Spleen (tissue), 7 donors: ENCODE data around the gene SOX9.

Source experiments
- POLR2AphosphoS5 ChIP-seq, 3 donors: sonication (generic); formaldehyde crosslinking; IDR thresholded peaks; one replicate each; pipeline ENCODE4 v1.5.1; 2017; ENCODE audit warnings: antibody characterized with exemption in 3 of 3
- TF ChIP-seq, protein P1 (sequence below), 11 experiments: fragments of 200-600 bp in 7 of 11; fragments of 450-650 bp in 4 of 11; sonication (generic) in 4 of 11; IDR thresholded peaks in 8 of 11; conservative IDR thresholded peaks in 3 of 11; 1 replicate in 7 of 11; 2 replicates in 4 of 11; pipeline versions ENCODE4 v1.4.0 to v1.8.0; 2016 to 2021; ENCODE audit warnings: antibody characterized with exemption in 11 of 11, inconsistent platforms in 4 of 11, mild to moderate bottlenecking in 1 of 11
- donor health status: DM: no; HTN: no; CAD: no; lungs with moderate emphysema.
- donor health status: DM: no; HTN: no; CAD: no.
- donor health status: DM: no; HTN: no; CAD: no.

DNA sequence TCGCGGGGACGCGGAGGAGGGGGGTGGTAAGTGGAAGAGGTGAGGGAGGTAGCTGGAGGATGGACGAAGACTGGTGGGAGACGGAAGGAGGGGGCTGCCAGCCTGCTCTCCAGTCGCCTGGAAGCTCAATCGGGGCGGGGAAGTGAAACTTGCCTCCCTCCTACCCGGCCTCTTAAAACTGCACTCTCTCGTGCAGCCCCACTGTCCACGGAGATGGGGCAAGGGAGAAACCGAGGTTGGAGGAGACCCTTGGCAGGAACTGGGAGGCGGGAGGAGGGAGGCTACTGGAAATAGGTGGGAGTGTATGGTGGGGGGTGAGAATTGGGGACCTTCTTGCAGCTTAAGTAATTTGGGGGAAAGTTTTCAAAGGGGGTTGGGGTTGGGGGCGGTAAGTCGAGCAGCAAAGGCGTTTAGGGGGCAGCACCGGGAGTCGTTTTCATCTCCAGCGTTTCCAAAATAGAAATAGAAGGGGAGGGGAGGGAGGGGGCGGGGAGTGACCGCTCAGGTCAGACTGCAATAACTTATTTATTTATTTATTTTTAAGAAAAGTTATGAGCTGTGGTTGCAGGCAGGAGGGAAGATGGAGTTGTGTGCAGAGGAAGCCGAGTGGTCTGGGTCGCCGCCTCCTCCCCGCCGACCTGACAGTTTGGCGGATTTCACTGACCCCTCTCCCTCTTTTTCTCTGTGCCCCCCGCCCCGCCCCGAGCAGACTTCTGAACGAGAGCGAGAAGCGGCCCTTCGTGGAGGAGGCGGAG lies 1.4 kb downstream of the SOX9 start:
- TF ChIP-seq, protein P1, sequence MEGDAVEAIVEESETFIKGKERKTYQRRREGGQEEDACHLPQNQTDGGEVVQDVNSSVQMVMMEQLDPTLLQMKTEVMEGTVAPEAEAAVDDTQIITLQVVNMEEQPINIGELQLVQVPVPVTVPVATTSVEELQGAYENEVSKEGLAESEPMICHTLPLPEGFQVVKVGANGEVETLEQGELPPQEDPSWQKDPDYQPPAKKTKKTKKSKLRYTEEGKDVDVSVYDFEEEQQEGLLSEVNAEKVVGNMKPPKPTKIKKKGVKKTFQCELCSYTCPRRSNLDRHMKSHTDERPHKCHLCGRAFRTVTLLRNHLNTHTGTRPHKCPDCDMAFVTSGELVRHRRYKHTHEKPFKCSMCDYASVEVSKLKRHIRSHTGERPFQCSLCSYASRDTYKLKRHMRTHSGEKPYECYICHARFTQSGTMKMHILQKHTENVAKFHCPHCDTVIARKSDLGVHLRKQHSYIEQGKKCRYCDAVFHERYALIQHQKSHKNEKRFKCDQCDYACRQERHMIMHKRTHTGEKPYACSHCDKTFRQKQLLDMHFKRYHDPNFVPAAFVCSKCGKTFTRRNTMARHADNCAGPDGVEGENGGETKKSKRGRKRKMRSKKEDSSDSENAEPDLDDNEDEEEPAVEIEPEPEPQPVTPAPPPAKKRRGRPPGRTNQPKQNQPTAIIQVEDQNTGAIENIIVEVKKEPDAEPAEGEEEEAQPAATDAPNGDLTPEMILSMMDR (IDR thresholded peaks at IDR 0.05 in 8 of 11, conservative IDR thresholded peaks at IDR 0.05 in 3 of 11): no peak
- TF ChIP-seq POLR2AphosphoS5 (IDR thresholded peaks at IDR 0.05): no peak
